Midbrain (tissue), 1 donor: Measurements from ENCODE around the gene PPM1D.
A peak's percentile ranks its signal among the peaks of the same experiment; 100 is the strongest.
"Not testable (repeated sequence)": the region's sequence is repeated elsewhere in the genome, so short reads cannot be mapped to it uniquely, and the experiment has no call there.

Experiments
- DNase-seq: peaks from one replicate; lab custom pipeline; 2025; lab: John Stamatoyannopoulos, UW

The PPM1D gene

GRCh38 chr17:60674637-60675036 lies 74.6 kb downstream of the PPM1D start:
- not testable (repeated sequence) for DNase-seq

GRCh38 chr17:60675997-60676396 lies 76.0 kb downstream of the PPM1D start:
- no peak for DNase-seq

DNA sequence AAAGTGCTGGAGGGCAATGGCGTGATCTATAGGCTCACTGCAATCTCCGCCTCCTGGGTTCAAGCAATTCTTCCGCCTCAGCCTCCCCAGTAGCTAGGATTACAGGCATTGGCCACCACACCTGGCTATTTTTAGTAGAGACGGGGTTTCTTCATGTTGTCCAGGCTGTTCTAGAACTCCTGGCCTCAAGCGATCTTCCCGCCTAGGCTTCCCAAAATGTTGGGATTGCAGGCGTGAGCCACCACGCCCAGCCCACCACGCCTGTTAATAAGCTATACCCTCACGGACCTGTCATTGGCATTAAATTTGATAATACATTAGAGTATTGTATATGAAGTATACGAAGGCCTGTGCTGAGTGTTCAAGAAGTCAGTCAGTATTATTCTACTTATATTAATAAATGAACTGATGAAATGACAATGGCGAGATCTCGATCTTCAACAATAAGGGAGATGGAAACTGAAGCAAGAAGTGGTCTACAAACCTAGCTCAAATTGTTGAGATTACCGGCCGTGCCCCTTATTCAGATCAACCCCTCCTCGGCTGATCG lies 76.8 kb downstream of the PPM1D start:
- DNase-seq: no peak

DNA sequence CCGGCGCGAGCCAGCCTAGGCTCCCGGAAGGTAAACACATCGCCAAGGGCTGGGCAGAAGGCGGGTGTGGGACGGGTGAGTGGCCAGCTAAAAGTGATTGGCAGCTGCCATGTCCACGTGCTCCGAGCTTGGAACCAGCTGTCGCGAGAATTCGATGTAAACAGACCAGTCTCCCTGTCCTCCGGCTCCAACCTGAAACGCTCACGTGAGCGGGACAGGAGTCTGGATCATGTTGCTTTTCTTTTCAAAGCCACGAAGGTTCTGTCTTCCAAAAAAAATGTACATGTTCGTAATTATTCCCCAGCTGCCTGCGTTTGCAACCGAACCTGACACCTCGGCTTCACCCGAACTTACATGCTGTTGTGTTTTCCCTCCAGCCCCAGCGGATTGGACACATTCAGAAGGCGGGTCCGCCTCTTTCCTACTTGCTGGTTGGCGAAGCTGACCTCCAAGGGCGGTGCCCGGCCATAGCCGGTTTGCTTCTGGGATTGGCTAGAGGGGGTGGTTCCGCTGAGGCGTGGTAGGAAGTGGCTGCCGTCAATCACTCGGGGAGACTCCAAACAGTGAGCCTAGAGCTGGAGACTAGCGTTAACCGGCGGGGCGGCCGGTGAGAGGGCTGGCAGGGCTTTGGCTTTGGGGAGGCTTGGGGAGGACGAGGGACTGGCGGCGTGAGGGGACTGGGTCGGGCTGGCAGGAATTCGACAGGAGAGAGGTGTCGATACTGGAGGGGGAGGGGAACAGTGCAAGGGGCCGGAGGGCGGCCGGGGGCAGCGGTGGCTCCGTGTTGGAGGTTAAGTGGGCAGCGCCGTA lies 77.5 kb downstream of the PPM1D start, which contains the start of gene BCAS3:
BCAS3 (plus strand) TSS at position 544 of the 810 bp plus-strand sequence.
- peak; percentile 99 for DNase-seq

DNA sequence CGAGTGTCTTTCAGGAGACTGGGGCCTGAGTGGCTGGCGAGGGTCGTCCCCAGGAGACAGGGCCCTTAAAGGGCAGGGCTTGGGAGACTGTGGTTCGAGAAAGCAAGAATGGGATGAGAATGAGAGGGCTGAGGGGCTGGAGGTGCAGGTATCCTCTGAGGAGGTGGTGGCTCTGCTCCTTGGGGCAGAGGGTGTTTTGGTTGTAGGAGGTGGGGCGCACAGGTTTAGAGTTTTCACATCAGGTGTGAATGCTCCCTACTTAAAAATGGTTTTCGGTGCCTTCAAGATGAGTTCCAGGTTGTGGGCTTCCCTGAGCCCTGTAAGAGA lies 78.1 kb downstream of the PPM1D start:
- DNase-seq: no peak

- no peak for DNase-seq
Observed at GRCh38 chr17:60679287-60679686, 79.3 kb downstream of the PPM1D start.

DNA sequence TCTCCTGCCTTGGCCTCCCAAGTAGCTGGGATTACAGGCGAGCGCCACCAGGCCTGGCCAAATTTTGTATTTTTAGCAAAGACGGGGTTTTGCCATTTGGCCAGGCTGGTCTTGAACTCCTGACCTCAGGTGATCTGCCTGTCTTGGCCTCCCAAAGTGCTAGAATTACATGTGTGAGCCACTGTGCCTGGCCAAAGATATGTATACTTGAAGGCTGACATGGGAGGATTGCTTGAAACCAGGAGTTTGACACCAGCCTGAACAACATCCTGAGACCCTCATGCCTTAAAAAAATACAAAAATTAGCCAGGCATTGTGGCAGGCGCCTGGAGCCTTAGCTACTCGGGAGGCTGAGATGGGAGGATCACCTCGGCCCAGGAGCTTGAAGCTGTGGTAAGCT lies 80.8 kb downstream of the PPM1D start:
- DNase-seq: no peak

DNA sequence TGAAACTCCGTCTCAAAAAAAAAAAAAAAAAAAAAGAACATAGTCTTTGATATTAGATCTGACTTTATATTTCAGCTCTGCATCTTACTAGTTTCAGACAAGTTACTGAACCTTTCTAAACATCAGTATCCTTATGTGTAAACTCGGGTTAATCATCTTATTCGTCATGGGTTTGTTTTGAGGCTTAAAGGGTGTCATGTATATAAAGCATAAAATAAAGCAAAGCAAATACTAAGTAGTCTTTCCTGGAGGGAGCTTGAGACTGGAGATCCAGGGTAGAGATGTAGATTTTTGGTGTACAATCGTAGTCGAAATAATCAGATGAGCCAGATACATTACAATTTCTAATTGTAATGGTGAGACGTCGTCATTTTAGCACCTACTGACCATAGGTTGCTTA lies 85.4 kb downstream of the PPM1D start:
- DNase-seq: no peak

DNA sequence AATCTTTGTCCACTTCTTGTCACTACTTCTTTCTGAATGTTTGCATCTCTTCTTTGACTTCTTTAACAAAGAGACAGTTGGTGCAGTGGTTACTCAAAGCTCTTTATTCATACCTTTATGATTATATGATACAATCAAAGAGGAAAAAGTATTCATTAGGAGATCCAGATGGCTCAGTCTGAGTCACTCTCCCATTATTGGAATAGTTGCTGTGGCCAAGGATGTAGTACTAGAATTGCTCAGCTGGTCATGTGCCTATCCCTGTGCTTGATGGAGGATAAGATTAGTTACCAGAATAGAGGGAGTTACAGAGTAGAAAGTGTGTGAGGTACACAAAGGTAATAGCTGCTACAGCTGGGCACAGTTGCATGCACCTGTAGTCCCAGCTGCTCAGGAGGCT lies 96.0 kb downstream of the PPM1D start:
- no peak for DNase-seq

DNA sequence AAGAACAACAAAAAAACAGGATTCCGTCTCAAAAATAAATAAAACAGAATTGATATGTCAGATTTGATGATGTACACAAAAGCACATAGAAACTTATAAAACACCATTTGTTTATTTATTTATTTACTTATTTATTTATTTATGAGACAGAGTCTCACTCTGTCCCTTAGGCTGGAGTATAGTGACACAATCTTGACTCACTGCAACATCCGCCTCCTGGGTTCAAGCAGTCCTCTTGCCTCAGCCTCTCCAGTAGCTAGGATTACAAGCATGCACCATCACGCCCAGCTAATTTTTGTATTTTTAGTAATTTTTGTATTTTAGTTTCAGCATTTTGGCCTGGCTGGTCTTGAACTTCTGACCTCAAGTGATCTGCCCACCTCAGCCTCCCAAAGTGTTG lies 99.1 kb downstream of the PPM1D start:
- DNase-seq: no peak

DNA sequence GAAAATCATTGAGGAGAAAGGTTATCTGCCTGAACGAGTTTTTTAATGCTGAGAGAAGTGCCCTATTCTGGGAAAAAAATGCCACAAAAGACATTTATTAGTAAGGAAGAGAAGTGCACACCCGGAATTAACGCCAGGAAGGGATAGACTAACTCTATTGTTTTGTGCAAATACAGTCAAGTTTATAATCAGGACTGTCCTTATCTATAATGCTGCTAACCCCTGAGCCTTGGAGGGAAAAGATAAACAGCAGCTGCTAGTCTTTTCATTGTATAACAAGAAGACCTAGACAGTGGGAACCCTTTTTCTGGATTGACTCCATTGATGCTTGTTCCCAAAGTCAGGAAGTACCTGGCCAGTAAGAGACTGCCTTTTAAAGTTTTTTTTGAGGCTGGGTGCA lies 104.2 kb downstream of the PPM1D start:
- no peak for DNase-seq

DNA sequence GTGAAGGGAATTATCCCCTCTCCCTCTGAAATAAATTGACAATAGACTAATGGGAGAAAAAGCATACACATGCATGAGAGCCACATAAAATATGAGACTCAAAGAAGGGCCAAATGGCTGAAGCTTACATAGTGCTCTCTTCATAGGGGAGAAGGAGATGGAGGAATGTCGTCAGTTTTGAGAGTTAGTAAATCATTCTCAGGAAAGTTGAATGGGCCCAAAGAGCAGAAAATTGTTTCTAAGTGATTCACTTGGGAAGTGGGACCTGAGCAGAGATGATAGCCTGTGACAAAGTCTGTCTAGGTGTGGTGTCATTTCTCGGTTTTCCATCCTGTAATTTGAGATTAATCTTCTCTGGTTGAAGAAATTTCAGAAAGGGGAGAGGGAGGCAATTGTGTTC lies 112.7 kb downstream of the PPM1D start:
- DNase-seq: no peak

DNA sequence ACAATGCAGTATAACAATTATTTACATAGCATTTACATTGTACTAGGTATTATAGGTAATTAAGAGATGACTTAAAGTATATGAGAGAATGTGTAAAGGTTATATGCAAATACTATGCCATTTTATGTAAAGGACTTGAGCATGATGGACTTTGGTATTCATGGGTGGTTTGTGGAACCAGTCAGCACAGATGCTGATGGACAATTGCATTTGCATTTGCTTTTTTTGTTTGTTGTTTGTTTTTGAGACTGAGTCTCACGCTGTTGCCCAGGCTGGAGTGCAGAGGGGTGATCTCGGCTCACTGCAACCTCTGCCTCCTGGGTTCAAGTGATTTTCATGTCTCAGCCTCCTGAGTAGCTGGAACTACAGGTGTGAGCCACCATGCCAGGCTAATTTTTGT lies 113.6 kb downstream of the PPM1D start:
- DNase-seq: no peak
